OCI-LY7 (cell line): ENCODE results near the gene SERPINA4. TPM values are rescaled to one million over a fixed set of nuclear protein-coding genes. Genes with fewer than 3 reads are reported as not detected.

Source experiments
- BruUV-seq: library from RNA; stranded (reverse); fragments of 400-500 nt; replicated peaks from 2 replicates; lab custom pipeline; 2021; lab: Mats Ljungman, UMichigan
- CTCF ChIA-PET: fragments of 300-600 bp; sonication (Branson Sonifier 250); formaldehyde crosslinking; loops from one replicate; lab custom pipeline; 2022; ENCODE audit warnings: antibody characterized with exemption; ENCODE audit not compliant: unreplicated experiment; lab: Charles Lee
- POLR2A ChIA-PET: fragments of 300-600 bp; sonication (Branson Sonifier 250); formaldehyde crosslinking; loops from one replicate; lab custom pipeline; 2022; ENCODE audit warnings: antibody characterized with exemption; lab: Charles Lee
- DNase-seq: peaks from one replicate; pipeline ENCODE4 v3.0.0-alpha.2; 2015; ENCODE audit warnings: low spot score
- H2AFZ ChIP-seq: fragments of 200-600 bp; sonication (generic), shearing (Covaris generic); 2 replicates; pipeline ENCODE4 v1.6.1; 2014; ENCODE audit warnings: mild to moderate bottlenecking, antibody characterized with exemption, low read length, moderate library complexity
- H3K27ac ChIP-seq: fragments of 200-600 bp; sonication (generic); 2 replicates; pipeline ENCODE4 v1.5.1; 2014; ENCODE audit warnings: mixed run types, low read depth, mild to moderate bottlenecking, moderate library complexity, low read length, inconsistent platforms; ENCODE audit not compliant: poor library complexity, severe bottlenecking
- H3K36me3 ChIP-seq: fragments of 200-600 bp; sonication (generic); 2 replicates; pipeline ENCODE4 v1.6.1; 2014; ENCODE audit warnings: mild to moderate bottlenecking, antibody characterized with exemption, low read length, moderate library complexity, mixed read lengths; ENCODE audit not compliant: insufficient read depth
- H3K4me1 ChIP-seq: fragments of 200-600 bp; sonication (generic); 2 replicates; pipeline ENCODE4 v1.5.1; 2014; ENCODE audit warnings: mild to moderate bottlenecking, low read length; ENCODE audit not compliant: insufficient read depth, poor library complexity, severe bottlenecking
- H3K4me2 ChIP-seq: fragments of 200-600 bp; sonication (generic); 2 replicates; pipeline ENCODE4 v1.6.1; 2014; ENCODE audit warnings: mild to moderate bottlenecking, low read length
- H3K4me3 ChIP-seq: fragments of 200-600 bp; sonication (generic); 2 replicates; pipeline ENCODE4 v1.5.1; 2014; ENCODE audit warnings: mild to moderate bottlenecking, low read depth, low read length; ENCODE audit not compliant: poor library complexity, severe bottlenecking
- H3K79me2 ChIP-seq: fragments of 200-600 bp; sonication (generic); 2 replicates; pipeline ENCODE4 v1.6.1; 2016; ENCODE audit warnings: low read depth, mild to moderate bottlenecking, low read length, moderate library complexity, mixed read lengths; ENCODE audit not compliant: insufficient read depth
- H3K9me2 ChIP-seq: fragments of 200-600 bp; sonication (generic); 2 replicates; pipeline ENCODE4 v1.6.1; 2016; ENCODE audit warnings: mild to moderate bottlenecking, low read length, mixed read lengths; ENCODE audit not compliant: insufficient read depth
- H3K9me3 ChIP-seq: fragments of 200-600 bp; sonication (generic); 2 replicates; pipeline ENCODE4 v1.6.1; 2014; ENCODE audit warnings: mild to moderate bottlenecking, mixed run types, low read length, mixed read lengths
- H4K20me1 ChIP-seq: fragments of 200-600 bp; sonication (generic); 2 replicates; pipeline ENCODE4 v1.6.1; 2014; ENCODE audit warnings: mild to moderate bottlenecking, antibody characterized with exemption, low read length, moderate library complexity, mixed read lengths; ENCODE audit not compliant: insufficient read depth
- EZH2phosphoT487 ChIP-seq: fragments of 200-600 bp; sonication (generic); IDR thresholded peaks from 2 replicates; pipeline ENCODE4 v1.6.1; 2018; ENCODE audit warnings: low read depth, borderline replicate concordance, mild to moderate bottlenecking, mixed run types, antibody characterized with exemption, low read length, moderate library complexity, mixed read lengths
- intact Hi-C: fragments of 100-400 bp; cut with micrococcal nuclease; formaldehyde crosslinking; loops from one replicate; pipeline ENCODE4 v1.10.0; 2022; ENCODE audit not compliant: unreplicated experiment
- total RNA-seq, 2 experiments: library from RNA; depleted of rRNA in 1 of 2; stranded (reverse); fragments of >200 nt in 1 of 2; shearing (Covaris generic) in 1 of 2; gene quantifications; 2 replicates each; pipeline ENCODE4 v1.2.3, GENCODE V29; 2014 to 2022
- TF ChIP-seq, protein P1 (sequence below): fragments of 200-600 bp; sonication (generic); conservative IDR thresholded peaks from 2 replicates; pipeline ENCODE4 v1.5.1; 2014; ENCODE audit warnings: mild to moderate bottlenecking, antibody characterized with exemption, low read length, moderate library complexity, mixed read lengths

The SERPINA4 gene
- total RNA-seq, 2 experiments from 2014 or later: not detected

DNA sequence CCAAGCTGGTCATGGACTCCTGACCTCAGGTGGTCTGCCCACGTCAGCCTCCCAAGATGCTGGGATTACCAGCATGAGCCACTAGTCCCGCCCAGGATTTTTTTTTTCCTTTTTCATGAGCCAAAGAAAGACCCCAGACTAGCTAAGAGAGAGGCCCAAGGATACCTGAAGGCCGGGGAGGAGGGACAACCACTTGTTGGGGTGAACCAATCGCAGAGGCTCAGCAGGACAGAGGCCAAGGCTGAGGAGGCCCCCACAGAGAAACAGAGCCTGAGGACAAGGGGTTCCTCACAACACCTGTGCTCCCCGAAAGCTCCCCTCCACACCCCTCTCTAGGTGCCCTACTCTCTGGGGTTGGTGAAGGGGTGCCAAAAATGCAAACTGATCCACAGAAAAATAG, 49.9 kb downstream of the SERPINA4 start:
- H2AFZ ChIP-seq: no peak overlapping the region
- H3K4me3 ChIP-seq: no peak overlapping the region
- no peaks in the 10 kb centered on the region for H3K4me1 ChIP-seq
- no peaks in the 10 kb centered on the region for H3K9me2 ChIP-seq
- DNase-seq: no peak
- no peaks in the 10 kb centered on the region for H4K20me1 ChIP-seq
- intact Hi-C loops: no loop called here
- CTCF ChIA-PET: no interaction called here
- H3K4me2 ChIP-seq: no peak overlapping the region
- H3K79me2 ChIP-seq: no peaks in the 10 kb centered on the region
- TF ChIP-seq, protein P1, sequence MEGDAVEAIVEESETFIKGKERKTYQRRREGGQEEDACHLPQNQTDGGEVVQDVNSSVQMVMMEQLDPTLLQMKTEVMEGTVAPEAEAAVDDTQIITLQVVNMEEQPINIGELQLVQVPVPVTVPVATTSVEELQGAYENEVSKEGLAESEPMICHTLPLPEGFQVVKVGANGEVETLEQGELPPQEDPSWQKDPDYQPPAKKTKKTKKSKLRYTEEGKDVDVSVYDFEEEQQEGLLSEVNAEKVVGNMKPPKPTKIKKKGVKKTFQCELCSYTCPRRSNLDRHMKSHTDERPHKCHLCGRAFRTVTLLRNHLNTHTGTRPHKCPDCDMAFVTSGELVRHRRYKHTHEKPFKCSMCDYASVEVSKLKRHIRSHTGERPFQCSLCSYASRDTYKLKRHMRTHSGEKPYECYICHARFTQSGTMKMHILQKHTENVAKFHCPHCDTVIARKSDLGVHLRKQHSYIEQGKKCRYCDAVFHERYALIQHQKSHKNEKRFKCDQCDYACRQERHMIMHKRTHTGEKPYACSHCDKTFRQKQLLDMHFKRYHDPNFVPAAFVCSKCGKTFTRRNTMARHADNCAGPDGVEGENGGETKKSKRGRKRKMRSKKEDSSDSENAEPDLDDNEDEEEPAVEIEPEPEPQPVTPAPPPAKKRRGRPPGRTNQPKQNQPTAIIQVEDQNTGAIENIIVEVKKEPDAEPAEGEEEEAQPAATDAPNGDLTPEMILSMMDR: no peak
- TF ChIP-seq EZH2phosphoT487: no peak
- POLR2A ChIA-PET: interaction anchor here (0.7 kb wide), 1 partner anchor 13 kb away, joined by 4 read pairs; no protein-coding TSS in a partner anchor
- no peaks in the 10 kb centered on the region for H3K9me3 ChIP-seq
- H3K36me3 ChIP-seq: no peaks in the 10 kb centered on the region
- H3K27ac ChIP-seq: no peak overlapping the region
- BruUV-seq: no TSS peak

DNA sequence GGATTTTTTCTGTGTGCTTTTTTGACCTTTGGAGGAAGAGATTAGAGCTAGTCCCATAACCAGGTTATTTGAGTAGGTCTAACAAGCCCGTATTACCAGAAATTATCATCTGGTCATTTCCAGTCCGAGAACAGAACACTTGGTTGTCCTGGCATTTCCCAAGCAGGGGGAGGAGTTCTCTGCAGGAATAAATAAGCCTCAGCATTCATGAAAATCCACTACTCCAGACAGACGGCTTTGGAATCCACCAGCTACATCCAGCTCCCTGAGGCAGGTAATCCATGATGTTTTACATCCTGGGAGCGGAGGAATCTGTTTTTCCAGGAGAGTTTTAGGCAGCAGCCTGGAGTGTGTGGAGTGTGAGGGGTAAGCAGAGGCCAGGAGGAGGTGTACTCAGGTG, 50.9 kb downstream of the SERPINA4 start, which contains the start of gene SERPINA3:
SERPINA3 (plus strand) TSS at position 218 of the 400 bp plus-strand sequence. CDS start 2,051 bp downstream, outside the sequence.
- Histone ChIP-seq H3K9me2 (no peaks in the 10 kb centered on the region), H3K79me2 (no peaks in the 10 kb centered on the region), H3K27ac (no peak within 1 kb of the TSS), H3K36me3 (no peaks in the 10 kb centered on the region), H3K4me1 (no peaks in the 10 kb centered on the region), H3K9me3 (no peaks in the 10 kb centered on the region), H3K4me2 (no peak within 1 kb of the TSS), H4K20me1 (no peaks in the 10 kb centered on the region), H2AFZ (no peak within 1 kb of the TSS), H3K4me3 (no peak within 1 kb of the TSS)
- intact Hi-C loops: no loop called here
- POLR2A ChIA-PET: interaction anchor here (0.8 kb wide), 1 partner anchor 27 kb away, joined by 3 read pairs; no protein-coding TSS in a partner anchor
- CTCF ChIA-PET: no interaction called here
- TF ChIP-seq, protein P1: no peak
- no peak for TF ChIP-seq EZH2phosphoT487
- BruUV-seq: no TSS peak
- no peak for DNase-seq

DNA sequence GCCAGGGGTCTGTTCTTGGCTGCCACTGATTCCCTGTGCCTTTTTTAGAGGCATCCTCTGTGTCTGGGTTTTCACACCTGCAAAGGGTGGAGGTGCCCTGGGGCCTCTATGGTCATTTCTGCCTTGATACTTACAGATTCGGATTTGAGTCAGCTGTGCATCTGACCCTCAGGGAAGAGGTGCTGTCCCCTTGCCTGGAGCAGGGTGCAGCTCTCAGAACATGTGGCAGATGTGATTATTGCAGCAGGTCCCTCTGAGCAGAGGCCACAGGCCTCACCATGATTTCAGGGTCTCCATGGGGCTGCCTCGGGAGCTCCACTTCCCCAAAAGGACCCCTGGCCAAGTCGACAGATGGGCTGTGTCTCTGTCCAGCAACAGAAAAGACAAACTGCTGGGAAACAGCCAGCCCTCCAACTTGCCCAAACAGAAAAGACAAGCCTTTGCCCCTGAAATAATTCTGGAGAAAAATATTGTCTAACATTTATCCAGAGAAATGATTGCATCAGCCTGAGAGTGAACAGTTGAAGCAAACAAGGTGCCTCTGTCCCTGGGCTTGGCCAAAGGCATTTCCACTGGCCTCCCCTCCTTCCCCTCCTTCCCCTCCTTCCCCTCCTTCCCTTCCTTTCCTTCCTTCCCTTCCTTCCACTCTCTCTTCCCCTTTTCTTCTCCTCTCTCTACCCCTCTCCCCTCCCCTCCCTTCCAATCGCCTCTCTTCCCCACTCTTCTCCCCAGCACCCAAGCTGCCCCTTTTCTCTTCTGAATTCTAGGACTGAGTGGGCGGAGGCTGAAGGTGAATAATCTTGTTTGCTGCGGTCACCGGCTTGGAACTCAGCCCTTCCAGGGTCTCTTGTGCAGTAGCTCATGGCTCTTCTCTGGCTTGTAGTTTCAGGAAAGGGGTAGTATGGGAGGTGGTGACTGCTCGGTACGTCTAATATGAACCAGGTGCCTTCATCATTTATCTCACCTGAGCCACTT, 51.6 kb downstream of the SERPINA4 start:
- Histone ChIP-seq H3K36me3 (no peaks in the 10 kb centered on the region), H4K20me1 (no peaks in the 10 kb centered on the region), H3K4me2 (no peak overlapping the region), H3K79me2 (no peaks in the 10 kb centered on the region), H2AFZ (no peak overlapping the region), H3K9me3 (peaks cover 4% of the 10 kb centered on the region; the same call in 1 of the 2 replicates), H3K27ac (no peak overlapping the region), H3K4me3 (no peak overlapping the region), H3K9me2 (no peaks in the 10 kb centered on the region), H3K4me1 (no peaks in the 10 kb centered on the region)
- intact Hi-C loops: no loop called here
- POLR2A ChIA-PET: interaction anchor here (0.8 kb wide), 1 partner anchor 28 kb away, joined by 3 read pairs; no protein-coding TSS in a partner anchor
- TF ChIP-seq, protein P1: no peak
- no peak for TF ChIP-seq EZH2phosphoT487
- CTCF ChIA-PET: no interaction called here
- no peak for DNase-seq
- no TSS peak for BruUV-seq
